CD4-positive, alpha-beta T cell treated with Interferon alpha-2 for 1 hour (primary cell): ENCODE results near the gene HIPK1.
"Not testable (repeated sequence)": the region's sequence is repeated elsewhere in the genome, so short reads cannot be mapped to it uniquely, and the experiment has no call there.

Experiments
- DNase-seq, 2 donors: peaks; one replicate each; pipeline ENCODE4 v3.0.0-alpha.2; 2020 to 2022

The HIPK1 gene

DNA sequence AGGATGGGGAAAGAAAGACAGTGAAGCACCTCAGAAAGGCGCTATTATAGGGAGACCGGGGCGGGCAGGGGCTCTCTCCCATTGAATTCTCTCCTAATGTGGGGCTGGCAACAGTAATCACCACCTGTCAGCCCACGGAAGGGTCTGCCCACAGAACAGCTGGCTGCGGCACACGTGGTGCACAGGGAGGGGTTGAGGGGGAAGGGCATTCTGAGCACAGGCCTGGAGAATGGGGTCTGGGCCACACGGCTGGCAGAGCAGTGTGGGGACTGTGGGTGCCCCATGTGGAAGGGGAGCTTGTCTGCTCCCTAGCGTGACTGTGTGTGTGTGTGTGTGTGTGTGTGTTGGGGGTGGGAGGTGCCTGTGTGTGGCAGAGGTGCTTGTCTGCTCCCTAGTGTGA lies 54.3 kb downstream of the HIPK1 start:
- no peak for DNase-seq

DNA sequence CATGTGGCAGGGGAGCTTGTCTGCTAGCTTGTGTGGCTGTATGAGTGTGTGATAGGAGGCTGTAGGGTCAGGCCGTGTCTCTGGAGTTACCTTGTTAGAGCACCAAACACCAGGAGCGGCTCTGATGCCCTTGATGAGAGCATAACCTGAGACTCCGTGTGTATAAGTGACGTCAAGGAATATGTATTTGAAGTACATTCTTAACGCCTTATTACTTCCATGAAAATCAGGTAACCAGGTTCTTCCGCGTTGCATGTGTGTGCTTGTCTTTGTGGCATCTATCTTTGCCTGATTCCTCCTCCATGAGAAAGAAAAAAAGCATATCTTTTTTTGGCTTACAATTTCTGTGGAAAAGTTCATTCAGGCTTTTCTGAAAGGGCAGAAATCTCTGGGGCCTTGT lies 54.7 kb downstream of the HIPK1 start:
- DNase-seq, result no peak

DNA sequence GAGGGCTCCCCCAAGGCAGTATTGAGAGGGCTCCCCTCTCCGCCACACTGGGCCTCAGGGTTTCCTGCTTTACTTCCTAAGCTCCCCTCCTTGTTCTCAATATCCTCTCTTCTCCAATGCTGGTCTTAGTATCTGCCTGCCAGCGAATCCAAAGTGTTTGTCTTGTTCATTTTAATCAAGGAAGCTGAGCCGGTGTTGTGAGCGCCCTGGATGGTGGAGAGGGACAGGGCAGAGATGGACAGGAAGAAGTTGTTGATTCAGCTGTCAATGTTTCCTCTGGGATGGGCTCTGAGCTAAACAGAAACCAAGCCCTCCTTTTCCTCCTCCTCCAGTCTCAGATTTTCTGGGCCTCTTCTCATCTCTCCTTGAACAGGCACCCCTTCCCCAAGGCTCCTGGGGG lies 55.6 kb downstream of the HIPK1 start:
- DNase-seq, result no peak

DNA sequence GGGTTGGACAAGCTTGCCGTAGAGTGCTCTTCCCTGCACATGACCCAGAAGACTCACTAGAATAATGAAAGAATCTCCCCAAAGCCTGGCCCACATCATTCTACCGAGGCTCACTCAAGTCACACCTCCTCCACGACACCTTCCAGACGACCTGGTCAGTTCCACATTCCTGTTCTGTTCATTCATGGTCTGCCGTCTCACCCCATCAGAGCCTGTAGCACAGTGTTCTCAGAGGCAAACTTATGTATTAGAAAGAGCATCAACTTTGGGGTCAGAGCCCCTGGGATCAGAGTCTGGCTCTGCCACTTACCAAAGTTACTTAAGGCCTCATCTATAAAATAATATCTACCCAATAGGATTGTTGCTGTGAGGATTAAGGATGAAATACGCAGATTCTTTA lies 57.7 kb downstream of the HIPK1 start:
- no peak for DNase-seq

DNA sequence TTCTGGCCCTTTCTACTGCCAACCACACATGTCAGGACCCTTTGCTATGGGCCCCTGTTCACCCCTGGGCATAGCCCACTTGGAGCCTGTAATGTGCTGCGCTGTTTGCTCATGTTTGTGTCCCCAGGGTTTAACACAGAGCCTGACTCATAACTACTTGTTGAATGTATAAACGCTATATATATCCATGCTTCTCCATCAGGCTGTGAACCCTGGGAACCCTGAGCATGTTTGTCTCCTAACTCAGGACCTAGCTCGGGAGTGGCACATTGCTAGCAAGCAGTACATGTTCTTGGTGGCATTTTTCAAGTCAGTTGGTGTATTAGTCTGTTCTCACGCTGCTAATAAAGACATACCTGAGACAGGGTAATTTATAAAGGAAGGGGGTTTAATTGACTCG lies 58.1 kb downstream of the HIPK1 start:
- DNase-seq, result no peak

DNA sequence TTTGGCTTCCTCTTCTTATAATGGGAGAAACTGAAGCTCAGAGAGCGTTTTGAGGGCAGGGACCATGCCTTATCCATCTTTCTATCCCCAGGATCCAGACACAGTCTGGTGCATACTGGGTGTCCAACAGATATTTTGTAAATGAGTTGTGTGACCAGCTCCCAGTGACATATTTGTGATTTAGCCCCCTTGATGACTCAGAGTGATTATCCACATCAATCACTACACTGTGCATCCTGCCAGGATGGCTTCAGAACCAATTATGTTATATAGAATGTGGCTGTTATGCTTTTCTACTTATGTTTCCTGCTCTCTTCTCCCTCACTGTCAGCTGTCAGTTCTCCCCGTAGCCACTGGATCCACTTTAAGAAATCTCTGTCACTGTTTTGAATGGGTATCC lies 61.4 kb downstream of the HIPK1 start:
- no peak for DNase-seq

GRCh38 chr1:113990961-113991360 lies 61.8 kb downstream of the HIPK1 start:
- DNase-seq, result no peak

- no peak for DNase-seq
Measured at GRCh38 chr1:113991467-113991997, 62.4 kb downstream of the HIPK1 start.

DNA sequence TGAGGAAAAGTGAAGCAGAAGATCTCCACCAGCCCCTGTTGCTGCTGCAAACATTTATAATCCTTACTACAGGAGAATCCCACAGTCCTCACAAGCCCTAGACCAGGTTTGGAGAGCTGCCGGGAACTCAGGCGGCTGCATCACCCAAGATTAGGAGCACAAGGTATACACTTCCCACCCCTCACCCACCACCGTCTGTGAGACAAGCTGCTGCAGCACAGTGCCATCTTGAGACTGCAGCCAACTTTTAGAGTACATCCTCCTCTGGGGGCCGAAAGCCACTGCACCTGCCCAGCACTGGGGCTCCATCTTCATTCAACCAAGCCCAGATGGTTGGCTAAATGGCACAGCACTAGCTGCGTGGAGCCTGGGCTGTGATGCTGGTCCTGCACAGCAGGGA lies 63.9 kb downstream of the HIPK1 start:
- no peak for DNase-seq

DNA sequence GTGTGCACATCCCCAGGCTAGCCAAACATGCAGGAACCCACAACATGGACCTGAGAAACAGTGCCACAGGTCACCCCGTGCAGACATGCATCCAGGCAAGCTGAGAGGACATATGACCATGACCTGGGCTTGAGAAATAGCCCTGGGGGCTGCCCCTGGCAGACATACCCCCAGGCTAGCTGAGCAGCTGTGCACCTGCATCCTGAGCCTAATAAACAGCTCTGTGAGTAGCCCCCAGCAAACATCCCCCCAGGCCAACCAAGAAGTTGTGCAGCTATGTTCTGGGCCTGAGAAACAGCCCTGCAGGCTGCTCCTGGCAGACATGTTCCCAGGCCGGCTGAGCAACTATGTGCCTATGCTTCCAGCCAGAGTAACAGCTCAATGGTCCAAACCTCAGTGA lies 64.6 kb downstream of the HIPK1 start:
- DNase-seq, result no peak

- no peak for DNase-seq
Measured at GRCh38 chr1:113995382-113995781, 66.3 kb downstream of the HIPK1 start.

DNA sequence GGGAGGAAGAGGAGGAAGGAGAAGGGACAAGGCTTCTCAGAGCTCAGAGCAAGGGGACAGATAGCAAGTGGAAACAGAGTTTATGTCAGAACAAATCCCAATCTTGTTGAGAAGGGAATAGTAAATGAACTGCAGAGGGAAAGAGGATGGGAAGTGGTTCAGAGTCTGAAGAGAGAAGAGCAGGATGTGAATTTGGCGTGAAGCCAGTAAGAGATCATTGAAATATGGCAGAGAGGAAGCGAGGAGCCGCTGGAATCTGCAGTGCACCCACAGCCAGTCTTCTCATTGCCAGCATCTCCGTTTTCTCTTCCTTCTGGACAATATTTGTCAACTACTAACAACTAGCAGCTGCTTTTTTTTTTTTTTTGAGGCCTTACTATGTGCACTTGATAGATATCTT lies 69.2 kb downstream of the HIPK1 start:
- no peak for DNase-seq

DNA sequence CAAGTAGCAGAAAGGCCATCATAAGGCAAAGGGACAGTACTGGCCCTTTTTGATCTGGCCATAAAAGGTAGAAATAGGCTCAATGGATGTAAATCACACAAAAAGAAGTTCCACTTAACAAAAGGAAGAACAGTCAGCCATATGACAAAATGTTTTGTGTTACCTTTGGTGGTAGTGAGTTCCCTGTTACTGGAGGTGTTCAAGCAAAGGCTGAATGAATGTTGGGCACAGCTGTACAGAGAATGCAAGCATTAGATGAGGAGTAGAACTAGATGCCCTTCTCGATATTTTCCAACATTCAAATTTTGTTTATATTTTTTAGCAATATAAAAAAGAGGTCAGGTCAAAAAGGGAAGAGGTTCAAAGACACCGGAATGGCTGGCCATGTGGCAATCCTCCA lies 70.1 kb downstream of the HIPK1 start:
- DNase-seq, result no peak

GRCh38 chr1:113999799-114000198 lies 70.7 kb downstream of the HIPK1 start:
- no peak for DNase-seq

GRCh38 chr1:114000406-114000805 lies 71.3 kb downstream of the HIPK1 start:
- DNase-seq, result no peak

DNA sequence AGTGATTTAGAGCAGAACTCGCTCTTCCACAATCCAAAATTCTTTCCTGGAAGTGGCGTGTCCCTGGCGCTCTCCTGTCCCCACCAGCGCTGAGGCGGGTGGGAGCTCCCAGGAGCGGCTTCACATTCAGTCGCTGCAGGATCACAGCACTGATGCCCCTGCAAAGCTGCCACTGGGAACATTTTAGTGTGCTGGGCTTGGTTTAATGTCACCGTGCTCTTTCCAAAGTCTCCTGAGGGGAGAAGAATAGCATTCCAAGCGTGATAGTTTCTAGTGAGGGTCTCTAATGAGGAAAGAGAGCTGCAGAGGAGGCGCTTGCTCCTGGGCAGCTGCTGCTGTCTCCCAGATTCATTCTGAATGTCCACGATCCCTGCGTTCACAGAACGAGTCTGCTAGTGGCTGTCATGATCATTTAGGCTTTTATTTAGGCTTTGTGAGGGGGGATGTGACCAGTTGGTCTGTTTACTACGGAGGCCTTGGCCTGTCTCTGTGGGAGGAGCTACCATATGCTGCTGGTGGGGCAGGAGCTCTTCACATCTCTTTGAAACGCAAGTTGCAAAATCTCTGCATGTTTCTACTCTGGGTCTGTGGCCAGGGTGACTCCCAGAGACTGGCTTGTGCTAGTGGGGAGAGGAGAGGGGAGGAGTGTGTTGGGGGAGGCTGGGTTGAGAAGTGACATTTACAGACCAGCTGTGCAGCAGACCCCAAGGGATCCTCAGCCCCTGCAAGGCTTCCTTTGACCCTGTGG lies 73.5 kb downstream of the HIPK1 start:
- no peak for DNase-seq

- DNase-seq, result no peak
Measured at GRCh38 chr1:114003431-114003830, 74.3 kb downstream of the HIPK1 start.

DNA sequence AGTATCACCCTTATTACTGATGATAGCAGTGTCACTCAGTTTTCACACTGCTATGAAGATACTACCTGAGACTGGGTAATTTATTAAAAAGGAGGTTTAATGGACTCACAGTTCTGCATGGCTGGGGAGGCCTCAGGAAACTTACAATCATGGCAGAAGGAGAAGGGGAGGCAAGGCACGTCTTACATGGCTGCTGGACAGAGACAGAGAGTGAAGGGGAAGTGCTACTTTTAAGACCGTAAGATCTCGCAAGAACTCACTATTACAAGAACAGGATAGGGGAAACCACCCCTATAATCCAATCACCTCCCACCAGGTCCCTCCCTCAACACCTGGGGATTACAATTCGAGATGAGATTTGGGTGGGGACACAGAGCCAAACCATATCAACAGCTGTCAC lies 77.7 kb downstream of the HIPK1 start:
- DNase-seq, result not testable (repeated sequence)

DNA sequence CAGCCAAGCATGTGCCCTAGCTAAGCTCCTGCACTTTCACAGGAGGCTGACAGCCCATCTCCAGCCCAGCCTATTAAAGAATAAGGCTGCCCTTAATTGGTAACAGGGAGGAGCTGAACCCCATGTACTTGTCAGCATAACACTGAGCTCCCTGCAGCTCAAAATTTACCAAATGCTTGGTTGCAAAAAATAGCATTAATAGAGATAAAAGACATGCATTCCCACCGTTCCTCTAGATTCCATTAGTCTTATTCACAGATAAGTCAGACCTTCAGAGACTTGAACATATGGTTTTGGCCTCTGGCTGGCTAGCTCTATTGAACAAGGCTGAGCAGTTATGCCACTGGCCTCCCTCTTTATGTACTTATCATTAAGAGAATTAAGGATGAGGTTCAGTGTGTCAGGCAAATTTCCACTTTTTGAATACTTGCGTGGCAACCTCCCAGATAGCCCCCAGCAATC lies 79.4 kb downstream of the HIPK1 start:
- no peak for DNase-seq

DNA sequence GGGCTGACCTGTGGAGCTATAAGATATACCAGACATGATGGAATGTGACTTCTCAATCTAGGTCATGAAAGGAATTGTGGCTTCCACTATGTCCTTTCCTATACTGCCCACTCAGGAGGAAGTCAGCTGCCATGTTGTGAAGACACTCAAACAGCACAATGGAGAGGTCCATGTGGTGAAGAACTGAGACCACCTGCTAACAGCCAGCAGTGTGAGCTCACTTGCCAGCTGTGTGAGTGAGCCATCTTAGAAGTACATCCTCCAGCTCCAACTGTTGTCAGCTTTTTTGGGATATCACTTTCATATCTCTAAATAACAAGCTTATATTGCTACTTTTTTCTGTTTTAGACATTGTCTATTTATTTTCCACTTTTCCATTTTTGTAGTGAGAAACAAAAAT lies 79.9 kb downstream of the HIPK1 start:
- no peak for DNase-seq

DNA sequence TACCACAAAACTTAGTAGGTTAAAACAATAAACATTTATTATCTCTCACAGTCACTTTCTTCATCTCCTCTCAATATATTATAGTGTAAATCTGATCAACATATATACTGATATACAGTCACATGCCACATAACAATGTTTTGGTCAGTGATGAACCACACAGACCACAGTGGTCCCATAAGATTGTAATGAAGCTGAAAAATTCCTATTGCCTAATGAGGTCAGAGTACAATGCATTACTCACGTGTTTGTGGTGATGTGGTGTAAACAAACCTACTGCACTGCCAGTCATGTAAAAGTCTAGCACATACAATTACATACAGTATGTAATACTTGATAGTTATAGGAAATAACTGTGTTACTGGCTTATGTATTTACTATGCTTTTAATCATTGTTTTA lies 80.3 kb downstream of the HIPK1 start:
- no peak for DNase-seq

DNA sequence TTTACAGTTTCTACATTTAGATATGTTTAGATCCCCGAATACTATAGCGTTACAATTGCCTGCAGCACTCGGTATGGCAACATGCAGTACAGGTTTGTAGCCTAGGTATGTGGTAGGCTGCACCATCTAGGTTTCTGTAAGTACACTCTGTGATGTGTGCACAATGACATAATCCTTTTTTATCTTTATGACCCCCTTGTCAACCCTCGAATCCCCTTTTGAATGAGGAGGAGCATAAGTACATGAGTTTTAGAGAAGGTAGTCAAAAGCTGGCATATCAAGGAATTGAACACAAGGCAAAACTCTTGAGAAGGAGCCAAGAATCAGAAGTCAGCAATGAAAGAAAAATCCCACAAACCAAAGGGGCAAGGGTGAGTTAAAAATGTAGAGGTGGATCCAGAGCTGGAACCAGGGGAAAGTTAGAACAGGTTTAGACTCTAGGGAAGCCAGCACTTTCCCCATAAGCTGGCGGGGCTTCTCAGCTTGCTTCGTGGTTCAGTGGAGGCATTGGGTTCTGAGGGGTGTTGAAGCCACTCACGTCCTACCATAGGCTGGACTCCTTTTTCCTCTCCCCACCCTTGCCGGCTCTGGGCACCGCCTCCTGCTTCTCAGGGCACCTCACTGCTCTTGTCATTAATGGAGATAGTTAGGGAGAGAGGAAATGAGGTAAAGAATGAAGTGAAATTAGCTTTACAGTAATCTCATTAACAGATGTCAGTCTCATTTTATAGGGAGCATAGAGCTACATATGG lies 81.5 kb downstream of the HIPK1 start:
- DNase-seq, result no peak

- no peak for DNase-seq
Measured at GRCh38 chr1:114011796-114012195, 82.7 kb downstream of the HIPK1 start.

DNA sequence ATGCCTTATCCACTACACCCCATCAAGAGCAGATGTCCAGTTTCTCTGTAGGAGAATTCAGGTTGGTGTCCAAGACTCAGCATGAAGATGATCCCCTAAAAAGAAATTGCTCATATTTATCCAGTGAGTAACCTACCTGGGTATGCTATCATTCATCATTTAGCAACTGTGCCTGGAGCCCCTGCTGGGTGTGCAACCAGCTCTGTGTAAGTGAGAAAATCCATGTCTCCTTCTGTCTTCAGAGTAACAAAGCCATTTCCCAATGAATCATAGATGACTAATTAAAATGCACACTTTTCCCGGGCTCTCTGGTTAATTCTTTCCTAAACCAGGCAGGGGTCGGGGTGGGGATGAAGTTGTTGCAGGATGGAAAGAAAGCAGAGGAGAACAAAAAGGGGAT lies 86.0 kb downstream of the HIPK1 start:
- no peak for DNase-seq
